ENCODE measurements around the gene ALDH1B1.

DNA sequence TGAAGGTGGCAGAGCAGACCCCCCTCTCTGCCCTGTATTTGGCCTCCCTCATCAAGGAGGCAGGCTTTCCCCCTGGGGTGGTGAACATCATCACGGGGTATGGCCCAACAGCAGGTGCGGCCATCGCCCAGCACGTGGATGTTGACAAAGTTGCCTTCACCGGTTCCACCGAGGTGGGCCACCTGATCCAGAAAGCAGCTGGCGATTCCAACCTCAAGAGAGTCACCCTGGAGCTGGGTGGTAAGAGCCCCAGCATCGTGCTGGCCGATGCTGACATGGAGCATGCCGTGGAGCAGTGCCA is 3.8 kb downstream of the ALDH1B1 start:
- no peak for TF ChIP-seq EZH2 (IDR thresholded peaks at IDR 0.05; ENCODE audit: low read depth)
- TF ChIP-seq, protein P1, sequence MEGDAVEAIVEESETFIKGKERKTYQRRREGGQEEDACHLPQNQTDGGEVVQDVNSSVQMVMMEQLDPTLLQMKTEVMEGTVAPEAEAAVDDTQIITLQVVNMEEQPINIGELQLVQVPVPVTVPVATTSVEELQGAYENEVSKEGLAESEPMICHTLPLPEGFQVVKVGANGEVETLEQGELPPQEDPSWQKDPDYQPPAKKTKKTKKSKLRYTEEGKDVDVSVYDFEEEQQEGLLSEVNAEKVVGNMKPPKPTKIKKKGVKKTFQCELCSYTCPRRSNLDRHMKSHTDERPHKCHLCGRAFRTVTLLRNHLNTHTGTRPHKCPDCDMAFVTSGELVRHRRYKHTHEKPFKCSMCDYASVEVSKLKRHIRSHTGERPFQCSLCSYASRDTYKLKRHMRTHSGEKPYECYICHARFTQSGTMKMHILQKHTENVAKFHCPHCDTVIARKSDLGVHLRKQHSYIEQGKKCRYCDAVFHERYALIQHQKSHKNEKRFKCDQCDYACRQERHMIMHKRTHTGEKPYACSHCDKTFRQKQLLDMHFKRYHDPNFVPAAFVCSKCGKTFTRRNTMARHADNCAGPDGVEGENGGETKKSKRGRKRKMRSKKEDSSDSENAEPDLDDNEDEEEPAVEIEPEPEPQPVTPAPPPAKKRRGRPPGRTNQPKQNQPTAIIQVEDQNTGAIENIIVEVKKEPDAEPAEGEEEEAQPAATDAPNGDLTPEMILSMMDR (conservative IDR thresholded peaks at IDR 0.05): no peak
